GM12872 (cell line): ENCODE measurements around the gene COL24A1.

Experiments used
- TF ChIP-seq, protein P1 (sequence below): IDR thresholded peaks from 3 replicates; pipeline ENCODE4 v1.5.1; 2011; ENCODE audit warnings: low read depth, mild to moderate bottlenecking, low read length, moderate library complexity; ENCODE audit not compliant: insufficient read depth

Gene COL24A1

DNA sequence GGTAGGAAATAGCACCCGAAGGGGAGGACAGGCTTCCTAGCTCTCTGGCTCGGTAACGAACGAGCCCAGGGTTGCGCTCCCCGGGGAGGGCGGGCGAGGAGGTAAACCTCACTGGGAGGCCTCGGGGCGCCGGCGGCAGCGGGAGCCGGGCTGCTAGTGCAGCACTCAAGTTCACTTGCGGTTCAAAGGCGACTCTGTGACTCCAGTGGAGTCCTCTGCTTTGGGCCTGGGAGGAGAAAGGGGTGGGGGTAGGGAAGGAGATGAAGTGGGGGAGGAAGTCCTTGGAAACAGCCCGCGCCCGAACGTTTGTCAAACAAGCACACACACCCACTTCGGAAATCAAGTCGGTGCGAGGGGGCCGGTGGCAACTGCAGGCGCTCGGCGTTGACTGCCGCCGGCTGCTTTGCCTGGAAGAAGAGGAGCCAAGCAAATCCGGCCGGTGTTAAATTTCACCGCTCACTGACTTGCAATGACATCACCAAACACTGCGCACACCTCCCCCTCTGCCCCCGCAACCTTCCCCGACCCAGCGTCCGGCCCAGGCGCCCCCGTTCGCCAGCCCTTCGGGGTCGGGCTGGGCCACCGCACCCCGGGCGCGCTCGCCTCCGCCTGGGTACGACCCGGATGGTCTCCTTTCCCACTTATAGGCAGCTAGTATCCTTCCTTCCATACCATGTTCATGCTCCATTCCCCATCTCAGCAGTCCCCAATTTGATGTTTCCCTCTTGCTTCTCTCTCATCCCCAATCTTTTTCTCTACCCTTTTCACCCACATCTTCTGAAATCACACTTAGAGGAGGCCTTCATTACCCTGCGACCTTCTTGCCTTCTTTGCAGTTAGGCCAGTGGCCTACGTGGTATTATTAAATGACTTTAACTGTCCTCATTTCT lies at the start of gene COL24A1:
Gene COL24A1 (minus strand): TSS at position 207 of the 890 bp plus-strand sequence. CDS start 376 bp downstream, outside the sequence.
- TF ChIP-seq, protein P1, sequence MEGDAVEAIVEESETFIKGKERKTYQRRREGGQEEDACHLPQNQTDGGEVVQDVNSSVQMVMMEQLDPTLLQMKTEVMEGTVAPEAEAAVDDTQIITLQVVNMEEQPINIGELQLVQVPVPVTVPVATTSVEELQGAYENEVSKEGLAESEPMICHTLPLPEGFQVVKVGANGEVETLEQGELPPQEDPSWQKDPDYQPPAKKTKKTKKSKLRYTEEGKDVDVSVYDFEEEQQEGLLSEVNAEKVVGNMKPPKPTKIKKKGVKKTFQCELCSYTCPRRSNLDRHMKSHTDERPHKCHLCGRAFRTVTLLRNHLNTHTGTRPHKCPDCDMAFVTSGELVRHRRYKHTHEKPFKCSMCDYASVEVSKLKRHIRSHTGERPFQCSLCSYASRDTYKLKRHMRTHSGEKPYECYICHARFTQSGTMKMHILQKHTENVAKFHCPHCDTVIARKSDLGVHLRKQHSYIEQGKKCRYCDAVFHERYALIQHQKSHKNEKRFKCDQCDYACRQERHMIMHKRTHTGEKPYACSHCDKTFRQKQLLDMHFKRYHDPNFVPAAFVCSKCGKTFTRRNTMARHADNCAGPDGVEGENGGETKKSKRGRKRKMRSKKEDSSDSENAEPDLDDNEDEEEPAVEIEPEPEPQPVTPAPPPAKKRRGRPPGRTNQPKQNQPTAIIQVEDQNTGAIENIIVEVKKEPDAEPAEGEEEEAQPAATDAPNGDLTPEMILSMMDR, result no peak

- TF ChIP-seq, protein P1, result no peak
These were observed 49.2 kb upstream of the COL24A1 start for GRCh38 chr1:86205741-86206140.

GRCh38 chr1:86202552-86203340 lies 46.2 kb upstream of the COL24A1 start:
- TF ChIP-seq, protein P1, result no peak

DNA sequence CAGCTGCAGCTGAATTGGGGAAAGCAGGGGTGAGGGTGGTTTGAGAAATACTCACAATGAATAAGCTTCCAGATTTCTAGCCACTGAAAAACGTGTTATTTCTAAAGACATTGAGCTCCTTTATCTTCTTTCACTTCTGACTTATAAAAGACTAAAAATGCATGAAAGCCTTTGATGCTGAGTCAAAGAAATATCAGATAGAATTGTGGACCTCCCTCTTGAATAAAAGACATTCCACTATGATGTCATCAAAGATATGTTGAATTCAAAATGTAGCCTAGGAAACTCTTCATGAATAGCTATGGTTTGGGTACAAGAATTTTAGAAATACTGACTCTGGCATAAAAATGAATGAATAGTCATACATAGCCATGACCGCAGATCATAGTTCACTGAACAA lies 44.7 kb upstream of the COL24A1 start:
- TF ChIP-seq, protein P1, result no peak

DNA sequence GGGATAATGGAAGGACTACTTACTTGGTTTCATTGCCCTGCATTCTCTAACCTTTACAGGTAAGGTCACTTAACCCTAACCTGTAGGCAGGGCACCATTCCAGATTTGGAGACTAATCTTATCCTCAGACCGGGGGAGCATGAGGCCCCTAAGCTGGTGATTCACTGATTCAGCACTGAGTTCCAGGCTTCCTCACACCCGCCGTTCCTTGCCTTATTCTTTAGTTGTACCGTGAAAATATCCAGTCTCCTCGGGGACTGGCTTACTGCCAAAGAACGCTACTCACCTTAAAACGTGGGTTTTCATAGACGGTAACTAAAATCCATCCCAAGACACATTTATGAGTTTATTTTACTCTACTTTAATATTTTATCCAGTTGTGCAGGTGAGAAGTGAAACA lies 44.3 kb upstream of the COL24A1 start:
- TF ChIP-seq, protein P1, result no peak

GRCh38 chr1:86197206-86197855 lies 40.8 kb upstream of the COL24A1 start:
- TF ChIP-seq, protein P1, result no peak

DNA sequence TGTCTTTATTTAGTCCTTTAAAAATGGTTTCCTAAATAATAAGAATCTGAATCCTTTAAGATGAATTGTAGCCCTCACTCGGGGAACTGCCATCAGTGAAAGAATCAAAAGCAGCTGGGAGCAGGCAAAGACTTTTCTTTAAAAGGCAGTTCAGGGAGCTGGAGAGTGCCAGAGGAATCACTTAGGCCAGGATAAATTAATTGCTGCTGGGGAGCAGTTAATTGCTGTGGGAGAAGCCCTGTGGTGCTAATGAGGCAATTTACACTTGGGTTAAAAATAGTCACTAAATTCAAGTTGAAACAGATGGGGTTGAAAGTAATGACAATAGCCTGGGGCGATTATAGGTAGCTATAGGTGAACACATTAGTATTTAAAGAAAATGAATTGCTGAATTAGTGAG lies 38.7 kb upstream of the COL24A1 start:
- TF ChIP-seq, protein P1, result no peak
